Thoracic aorta (tissue), 2 donors: ENCODE data around the gene PPP2R5D. TPM values are rescaled to one million over a fixed set of nuclear protein-coding genes. Genes with fewer than 3 reads are reported as not detected.
"Not testable (repeated sequence)": the region's sequence is repeated elsewhere in the genome, so short reads cannot be mapped to it uniquely, and the experiment has no call there.

Source experiments
- ATAC-seq: fragments of 150-250 bp; one replicate; pipeline ENCODE4 v1.8.0; 2017; ENCODE audit warnings: low read depth; ENCODE audit not compliant: insufficient number of reproducible peaks, low FRiP score
- DNase-seq: peaks from one replicate; pipeline ENCODE4 v3.0.0-alpha.2; 2020; ENCODE audit warnings: low spot score
- H3K27ac ChIP-seq, 2 donors: fragments of 200-600 bp; sonication (generic); 1 replicate in 1 of 2; 2 replicates in 1 of 2; pipeline ENCODE4 v1.5.1; 2016; ENCODE audit warnings: mild to moderate bottlenecking in 2 of 2, moderate library complexity in 2 of 2
- H3K27me3 ChIP-seq: fragments of 200-600 bp; sonication (generic); replicated peaks from 2 replicates; pipeline ENCODE4 v1.6.0; 2016; ENCODE audit warnings: mild to moderate bottlenecking; ENCODE audit not compliant: insufficient read depth
- H3K36me3 ChIP-seq: fragments of 200-600 bp; sonication (generic); one replicate; pipeline ENCODE4 v1.5.1; 2016
- H3K4me1 ChIP-seq, 2 donors: fragments of 200-600 bp; sonication (generic); 1 replicate in 1 of 2; 2 replicates in 1 of 2; pipeline versions ENCODE4 v1.5.1 to v1.6.0; 2016; ENCODE audit warnings: low read depth in 2 of 2, mild to moderate bottlenecking in 1 of 2; ENCODE audit not compliant: control insufficient read depth in 1 of 2
- H3K4me3 ChIP-seq: fragments of 200-600 bp; sonication (generic); 2 replicates; pipeline ENCODE4 v1.5.1; 2016; ENCODE audit warnings: mild to moderate bottlenecking
- H3K9me3 ChIP-seq: fragments of 200-600 bp; sonication (generic); 2 replicates; pipeline ENCODE4 v1.5.1; 2016
- total RNA-seq, 2 donors: library from RNA; depleted of rRNA; stranded (reverse); fragments of >200 nt; gene quantifications; one replicate each; pipeline versions ENCODE4 v1.1.0 to v1.2.3, GENCODE V29; 2016
- TF ChIP-seq, protein P1 (sequence below): fragments of 200-600 bp; sonication (generic); IDR thresholded peaks from one replicate; pipeline ENCODE4 v1.5.1; 2019; ENCODE audit warnings: antibody characterized with exemption

Gene PPP2R5D
- total RNA-seq, 2 donors from 2014 or later, result 20.1 to 37.1 TPM

- no peak for ATAC-seq
- DNase-seq, result no peak
- Histone ChIP-seq H3K9me3 (no peaks in the 10 kb centered on the region), H3K36me3 (peaks cover 16% of the 10 kb centered on the region), H3K27me3 (no peaks in the 10 kb centered on the region), H3K4me3 (no peak overlapping the region), H3K27ac (no peak overlapping the region), H3K4me1 (peaks cover 32 to 50% of the 10 kb centered on the region in 2 donors)
- TF ChIP-seq, protein P1, sequence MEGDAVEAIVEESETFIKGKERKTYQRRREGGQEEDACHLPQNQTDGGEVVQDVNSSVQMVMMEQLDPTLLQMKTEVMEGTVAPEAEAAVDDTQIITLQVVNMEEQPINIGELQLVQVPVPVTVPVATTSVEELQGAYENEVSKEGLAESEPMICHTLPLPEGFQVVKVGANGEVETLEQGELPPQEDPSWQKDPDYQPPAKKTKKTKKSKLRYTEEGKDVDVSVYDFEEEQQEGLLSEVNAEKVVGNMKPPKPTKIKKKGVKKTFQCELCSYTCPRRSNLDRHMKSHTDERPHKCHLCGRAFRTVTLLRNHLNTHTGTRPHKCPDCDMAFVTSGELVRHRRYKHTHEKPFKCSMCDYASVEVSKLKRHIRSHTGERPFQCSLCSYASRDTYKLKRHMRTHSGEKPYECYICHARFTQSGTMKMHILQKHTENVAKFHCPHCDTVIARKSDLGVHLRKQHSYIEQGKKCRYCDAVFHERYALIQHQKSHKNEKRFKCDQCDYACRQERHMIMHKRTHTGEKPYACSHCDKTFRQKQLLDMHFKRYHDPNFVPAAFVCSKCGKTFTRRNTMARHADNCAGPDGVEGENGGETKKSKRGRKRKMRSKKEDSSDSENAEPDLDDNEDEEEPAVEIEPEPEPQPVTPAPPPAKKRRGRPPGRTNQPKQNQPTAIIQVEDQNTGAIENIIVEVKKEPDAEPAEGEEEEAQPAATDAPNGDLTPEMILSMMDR, result no peak
Measured at GRCh38 chr6:42987533-42988451, 3.4 kb downstream of the PPP2R5D start.

- Histone ChIP-seq H3K4me3 (no peak overlapping the region), H3K9me3 (no peaks in the 10 kb centered on the region), H3K27me3 (no peaks in the 10 kb centered on the region), H3K36me3 (peaks cover 16% of the 10 kb centered on the region), H3K27ac (no peak overlapping the region), H3K4me1 (peaks cover 30 to 44% of the 10 kb centered on the region in 2 donors)
- ATAC-seq, result no peak
- DNase-seq, result no peak
- TF ChIP-seq, protein P1, result no peak
Measured at GRCh38 chr6:42988486-42989020, 4.2 kb downstream of the PPP2R5D start.

DNA sequence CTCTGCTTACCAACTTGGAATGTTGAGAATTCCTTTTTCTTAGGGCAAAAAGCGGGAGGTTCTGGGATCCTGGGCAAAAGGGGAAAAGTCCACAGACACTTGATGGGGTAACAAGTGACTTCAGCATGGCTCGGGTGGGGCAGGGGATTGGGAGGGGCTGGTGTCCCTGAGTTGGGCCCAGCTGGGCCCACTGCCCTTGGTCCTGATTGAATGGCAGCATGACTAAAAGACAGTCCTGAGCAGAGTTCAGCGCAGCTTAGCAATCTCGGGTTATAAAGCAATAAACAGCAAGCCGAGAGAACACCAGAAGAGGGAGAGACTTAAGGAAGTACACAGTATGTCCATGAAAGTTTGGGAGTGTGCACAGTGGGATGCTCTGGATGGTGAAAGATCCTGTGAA is 5.6 kb downstream of the PPP2R5D start:
- Histone ChIP-seq H3K36me3 (peaks cover 16% of the 10 kb centered on the region), H3K4me1 (peaks cover 30 to 40% of the 10 kb centered on the region in 2 donors), H3K27me3 (no peaks in the 10 kb centered on the region), H3K9me3 (no peaks in the 10 kb centered on the region), H3K27ac (no peak overlapping the region), H3K4me3 (no peak overlapping the region)
- DNase-seq (no peak), ATAC-seq (no peak)
- TF ChIP-seq, protein P1, result no peak

- Histone ChIP-seq H3K27me3 (no peaks in the 10 kb centered on the region), H3K9me3 (no peaks in the 10 kb centered on the region), H3K36me3 (peaks cover 16% of the 10 kb centered on the region), H3K4me1 (peaks cover 3 to 6% of the 10 kb centered on the region in 2 donors), H3K27ac (no peak overlapping the region), H3K4me3 (no peak overlapping the region)
- TF ChIP-seq, protein P1, result no peak
- ATAC-seq (no peak), DNase-seq (no peak)
Measured at GRCh38 chr6:42993445-42993844, 9.1 kb downstream of the PPP2R5D start.

GRCh38 chr6:42996513-42996912 is 12.1 kb downstream of the PPP2R5D start:
- Histone ChIP-seq H3K9me3 (no peaks in the 10 kb centered on the region), H3K27ac (no peak overlapping the region), H3K36me3 (peaks cover 3% of the 10 kb centered on the region), H3K4me1 (no peaks in the 10 kb centered on the region), H3K4me3 (no peak overlapping the region), H3K27me3 (no peaks in the 10 kb centered on the region)
- TF ChIP-seq, protein P1, result no peak
- no peak for ATAC-seq
- no peak for DNase-seq

GRCh38 chr6:42998205-42998604 is 13.8 kb downstream of the PPP2R5D start:
- H3K27me3 ChIP-seq, H3K9me3 ChIP-seq, H3K27ac ChIP-seq, ATAC-seq, H3K4me3 ChIP-seq, DNase-seq, H3K36me3 ChIP-seq, H3K4me1 ChIP-seq: not testable (repeated sequence)
